ENCODE data around the gene ZFYVE27. TPM values are rescaled to one million over a fixed set of nuclear protein-coding genes. Genes with fewer than 3 reads are reported as not detected.

The ZFYVE27 gene
- total RNA-seq, 4 donors from 2014 or later = 25.8 to 60.5 (median 39.6) TPM

DNA sequence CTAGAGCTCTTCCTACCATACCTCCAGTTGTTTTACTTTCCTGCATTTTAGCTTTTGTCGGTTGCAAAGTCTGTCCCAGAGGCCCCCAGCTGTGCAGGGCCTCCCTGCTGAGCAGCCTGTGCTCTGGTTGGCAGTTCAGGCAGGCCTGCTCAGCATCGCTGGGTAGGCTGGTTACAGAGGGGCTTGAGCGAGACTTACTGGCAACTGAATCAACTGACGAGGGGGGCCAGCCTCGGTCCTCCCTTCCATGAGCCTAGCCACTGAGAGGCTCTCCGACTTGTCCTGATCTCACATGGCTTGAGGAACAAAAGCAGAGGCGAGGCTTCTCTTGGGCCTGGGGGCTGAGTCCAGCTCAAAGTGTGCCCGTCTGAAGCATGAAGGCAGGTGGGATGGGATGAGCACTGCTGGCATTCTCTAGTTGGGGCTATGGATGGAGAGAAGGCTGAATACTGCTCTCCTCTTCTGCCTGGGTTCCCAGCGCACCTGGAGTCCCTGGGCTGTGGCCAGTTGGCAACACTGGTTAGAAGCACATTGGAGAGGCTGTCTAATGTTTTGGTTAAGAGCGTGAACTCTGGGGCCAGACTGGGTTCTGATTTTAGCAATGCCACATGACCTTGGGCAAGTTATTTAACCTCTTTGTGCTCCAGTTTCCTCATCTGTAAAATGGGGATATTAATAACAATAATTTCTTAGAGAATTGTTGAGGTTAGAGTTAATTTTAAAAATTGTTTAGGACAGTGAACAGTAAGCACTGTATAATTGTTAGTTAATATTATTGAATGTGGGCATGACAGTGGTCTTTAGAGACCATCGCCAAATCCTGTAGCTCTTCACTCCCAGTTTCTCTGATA lies 41.7 kb downstream of the ZFYVE27 start:
- DNase-seq (ENCODE audit: low spot score in 2 of 2) = no peak
- no peaks in the 10 kb centered on the region for H3K36me3 ChIP-seq
- 81% methylated on average over 11 of the region's 11 CpGs for WGBS
- TF ChIP-seq POLR2AphosphoS5 (IDR thresholded peaks at IDR 0.05) (no peak), EP300 (IDR thresholded peaks at IDR 0.05) (no peak), POLR2A (IDR thresholded peaks at IDR 0.05) (no peak)
- TF ChIP-seq, protein P1, sequence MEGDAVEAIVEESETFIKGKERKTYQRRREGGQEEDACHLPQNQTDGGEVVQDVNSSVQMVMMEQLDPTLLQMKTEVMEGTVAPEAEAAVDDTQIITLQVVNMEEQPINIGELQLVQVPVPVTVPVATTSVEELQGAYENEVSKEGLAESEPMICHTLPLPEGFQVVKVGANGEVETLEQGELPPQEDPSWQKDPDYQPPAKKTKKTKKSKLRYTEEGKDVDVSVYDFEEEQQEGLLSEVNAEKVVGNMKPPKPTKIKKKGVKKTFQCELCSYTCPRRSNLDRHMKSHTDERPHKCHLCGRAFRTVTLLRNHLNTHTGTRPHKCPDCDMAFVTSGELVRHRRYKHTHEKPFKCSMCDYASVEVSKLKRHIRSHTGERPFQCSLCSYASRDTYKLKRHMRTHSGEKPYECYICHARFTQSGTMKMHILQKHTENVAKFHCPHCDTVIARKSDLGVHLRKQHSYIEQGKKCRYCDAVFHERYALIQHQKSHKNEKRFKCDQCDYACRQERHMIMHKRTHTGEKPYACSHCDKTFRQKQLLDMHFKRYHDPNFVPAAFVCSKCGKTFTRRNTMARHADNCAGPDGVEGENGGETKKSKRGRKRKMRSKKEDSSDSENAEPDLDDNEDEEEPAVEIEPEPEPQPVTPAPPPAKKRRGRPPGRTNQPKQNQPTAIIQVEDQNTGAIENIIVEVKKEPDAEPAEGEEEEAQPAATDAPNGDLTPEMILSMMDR (IDR thresholded peaks at IDR 0.05) = no peak
- H3K27me3 ChIP-seq = peaks cover 4% of the 10 kb centered on the region
- peaks cover 27% of the 10 kb centered on the region for H3K4me1 ChIP-seq
- no peaks in the 10 kb centered on the region for H3K9me3 ChIP-seq
- no peak overlapping the region for H3K27ac ChIP-seq
- no peak overlapping the region for H3K4me3 ChIP-seq

DNA sequence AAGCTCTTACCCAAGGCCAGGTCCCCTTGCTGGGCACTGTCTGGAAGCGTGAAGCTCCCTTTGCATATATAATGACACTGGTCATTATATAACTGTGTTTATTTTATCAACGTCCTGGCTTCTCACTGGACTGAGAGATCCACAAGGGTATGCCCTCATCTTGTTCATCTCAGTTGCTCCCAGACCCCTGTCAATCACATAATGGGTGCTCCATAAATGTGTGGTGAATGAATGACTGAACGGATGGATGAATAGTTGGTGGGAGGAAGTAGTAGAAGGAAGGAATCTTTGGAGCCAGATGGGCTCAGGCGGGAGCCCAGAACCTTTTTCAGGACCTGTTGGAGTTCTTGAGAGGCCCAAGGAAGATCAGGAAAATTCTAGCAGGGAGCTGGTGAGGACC lies 42.6 kb downstream of the ZFYVE27 start:
- Histone ChIP-seq H3K4me3 (no peak overlapping the region), H3K9me3 (no peaks in the 10 kb centered on the region), H3K4me1 (peaks cover 27% of the 10 kb centered on the region), H3K27me3 (no peaks in the 10 kb centered on the region), H3K27ac (no peak overlapping the region), H3K36me3 (no peaks in the 10 kb centered on the region)
- 72% methylated on average over 4 of the region's 4 CpGs for whole genome bisulfite sequencing
- TF ChIP-seq POLR2AphosphoS5 (IDR thresholded peaks at IDR 0.05) (no peak), POLR2A (IDR thresholded peaks at IDR 0.05) (no peak), EP300 (IDR thresholded peaks at IDR 0.05) (no peak)
- TF ChIP-seq, protein P1 (IDR thresholded peaks at IDR 0.05) = no peak
- DNase-seq (ENCODE audit: low spot score in 2 of 2) = no peak

DNA sequence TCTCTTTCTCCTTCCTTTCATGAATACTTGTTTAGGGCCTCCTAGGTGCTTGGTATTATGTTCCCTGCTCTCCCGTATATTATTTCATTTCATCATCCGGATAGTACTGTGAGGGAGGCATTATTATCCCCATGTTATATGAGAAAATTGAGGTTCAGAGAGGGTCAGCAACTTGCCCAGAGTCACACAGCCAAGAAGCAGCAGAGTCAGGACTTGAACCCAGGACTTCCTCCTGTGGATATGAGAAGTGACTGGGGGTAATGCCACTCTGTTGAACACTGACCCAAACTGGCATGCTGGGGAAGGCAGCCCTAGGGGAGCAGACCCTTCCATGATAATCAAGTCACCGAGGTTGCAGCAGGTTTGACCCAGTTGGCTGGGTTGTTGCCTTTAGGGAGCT lies 43.0 kb downstream of the ZFYVE27 start:
- H3K9me3 ChIP-seq = no peaks in the 10 kb centered on the region
- DNase-seq (ENCODE audit: low spot score in 2 of 2) = no peak
- no peak overlapping the region for H3K27ac ChIP-seq
- WGBS = 78% methylated on average over 3 of the region's 3 CpGs
- peaks cover 27% of the 10 kb centered on the region for H3K4me1 ChIP-seq
- no peaks in the 10 kb centered on the region for H3K36me3 ChIP-seq
- H3K4me3 ChIP-seq = no peak overlapping the region
- H3K27me3 ChIP-seq = no peaks in the 10 kb centered on the region
- TF ChIP-seq POLR2A (IDR thresholded peaks at IDR 0.05) (no peak), EP300 (IDR thresholded peaks at IDR 0.05) (no peak), POLR2AphosphoS5 (IDR thresholded peaks at IDR 0.05) (no peak)
- TF ChIP-seq, protein P1 (IDR thresholded peaks at IDR 0.05) = no peak

DNA sequence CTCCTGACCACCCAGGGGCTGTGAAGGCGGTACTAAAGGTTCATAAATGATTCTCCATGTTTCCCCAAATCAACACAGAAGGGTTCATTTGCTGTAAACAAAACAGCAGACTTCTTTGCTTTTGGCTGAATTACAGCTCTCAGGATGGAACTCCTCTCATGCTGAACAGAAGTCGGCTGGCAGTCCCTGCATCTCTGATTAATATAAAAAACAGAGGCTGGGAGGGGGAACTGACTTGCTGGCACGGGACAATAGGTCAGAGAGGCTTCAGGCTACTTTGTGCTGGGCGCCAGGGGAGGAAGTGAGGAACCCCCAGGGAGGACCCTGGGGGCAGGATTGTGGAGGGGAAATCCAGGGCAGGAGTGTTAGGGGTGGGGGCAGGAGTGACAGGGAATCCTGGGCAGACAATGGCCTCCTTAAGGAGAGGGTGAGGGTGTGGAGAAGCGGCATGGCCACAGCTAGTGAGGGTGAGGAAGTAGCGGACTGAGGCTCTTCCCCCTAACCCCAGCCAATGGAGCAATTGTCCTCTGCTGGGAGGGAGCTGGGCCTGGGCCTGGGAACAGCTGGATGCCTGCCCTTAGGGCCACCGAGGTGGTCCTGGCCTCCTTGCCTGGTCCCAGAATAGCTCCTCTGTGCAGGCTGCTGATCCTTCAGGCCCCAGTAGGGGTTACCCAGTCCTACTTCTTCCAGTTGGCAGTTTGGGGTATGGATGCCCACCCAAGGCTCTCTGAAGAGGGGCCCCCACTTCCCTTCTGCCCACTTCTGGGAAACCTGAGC lies 44.1 kb downstream of the ZFYVE27 start:
- no peaks in the 10 kb centered on the region for H3K36me3 ChIP-seq
- no peak overlapping the region for H3K4me3 ChIP-seq
- H3K27me3 ChIP-seq = no peaks in the 10 kb centered on the region
- TF ChIP-seq POLR2A (IDR thresholded peaks at IDR 0.05) (no peak), EP300 (IDR thresholded peaks at IDR 0.05) (no peak), POLR2AphosphoS5 (IDR thresholded peaks at IDR 0.05) (no peak)
- TF ChIP-seq, protein P1 (IDR thresholded peaks at IDR 0.05) = no peak
- 66% methylated on average over 7 of the region's 7 CpGs for WGBS
- no peaks in the 10 kb centered on the region for H3K9me3 ChIP-seq
- no peak for DNase-seq (ENCODE audit: low spot score in 2 of 2)
- H3K27ac ChIP-seq = peak overlapping the region; percentile 22
- peaks cover 27% of the 10 kb centered on the region for H3K4me1 ChIP-seq

Data from suprapubic skin (tissue), 4 donors.